Islet of Langerhans (tissue), 1 donor: ENCODE results near the gene SECISBP2.

Experiments
- FAIRE-seq: peaks from one replicate; lab custom pipeline; 2011; peaks lifted over from hg19 to GRCh38; lab: Jason Lieb, UNC

The SECISBP2 gene

GRCh38 chr9:89383030-89383720 lies 64.9 kb downstream of the SECISBP2 start:
- no peak for FAIRE-seq

GRCh38 chr9:89383721-89384300 lies 65.5 kb downstream of the SECISBP2 start:
- FAIRE-seq: no peak

DNA sequence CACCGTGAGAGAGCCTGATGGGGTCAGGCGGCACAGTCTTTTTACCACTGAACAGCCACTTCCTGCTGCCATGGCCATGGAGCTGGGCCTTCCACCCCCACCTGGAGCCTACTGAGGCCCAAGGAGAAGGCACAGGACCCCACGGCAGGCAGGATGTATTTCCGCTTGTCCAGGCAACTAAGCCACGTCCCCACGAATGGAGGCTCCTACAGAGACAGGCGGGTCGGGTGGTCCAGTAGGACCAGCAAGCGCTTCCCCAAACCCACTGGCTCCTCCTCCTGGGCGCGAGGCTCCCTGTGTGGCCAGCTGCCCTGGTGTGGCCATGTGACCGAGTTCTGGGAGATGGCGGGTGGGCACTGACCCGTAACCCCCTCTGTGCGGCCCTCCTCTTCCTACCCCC lies 66.5 kb downstream of the SECISBP2 start:
- FAIRE-seq: no peak

DNA sequence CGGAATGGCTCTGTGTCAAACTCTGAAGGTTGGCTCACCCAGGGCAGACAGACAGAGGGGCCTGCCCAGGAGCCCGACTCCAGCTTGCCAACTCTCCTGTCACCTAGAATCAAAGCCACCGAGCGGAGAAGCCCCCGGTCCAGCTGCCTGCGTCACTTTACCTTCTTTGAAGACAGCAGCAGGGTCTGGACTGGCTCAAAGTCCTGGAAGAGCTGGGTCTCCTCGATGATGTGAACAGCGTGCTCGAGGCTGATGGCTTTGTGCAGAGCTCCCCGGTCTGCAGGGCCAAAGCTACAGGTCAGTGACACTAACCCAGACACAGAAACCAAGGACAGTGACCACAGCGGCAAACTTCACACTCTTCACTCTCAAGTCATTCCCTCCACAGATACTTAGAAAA lies 67.9 kb downstream of the SECISBP2 start:
- FAIRE-seq: no peak

GRCh38 chr9:89386797-89387196 lies 68.5 kb downstream of the SECISBP2 start:
- no peak for FAIRE-seq

GRCh38 chr9:89387197-89387849 lies 69.0 kb downstream of the SECISBP2 start:
- no peak for FAIRE-seq

DNA sequence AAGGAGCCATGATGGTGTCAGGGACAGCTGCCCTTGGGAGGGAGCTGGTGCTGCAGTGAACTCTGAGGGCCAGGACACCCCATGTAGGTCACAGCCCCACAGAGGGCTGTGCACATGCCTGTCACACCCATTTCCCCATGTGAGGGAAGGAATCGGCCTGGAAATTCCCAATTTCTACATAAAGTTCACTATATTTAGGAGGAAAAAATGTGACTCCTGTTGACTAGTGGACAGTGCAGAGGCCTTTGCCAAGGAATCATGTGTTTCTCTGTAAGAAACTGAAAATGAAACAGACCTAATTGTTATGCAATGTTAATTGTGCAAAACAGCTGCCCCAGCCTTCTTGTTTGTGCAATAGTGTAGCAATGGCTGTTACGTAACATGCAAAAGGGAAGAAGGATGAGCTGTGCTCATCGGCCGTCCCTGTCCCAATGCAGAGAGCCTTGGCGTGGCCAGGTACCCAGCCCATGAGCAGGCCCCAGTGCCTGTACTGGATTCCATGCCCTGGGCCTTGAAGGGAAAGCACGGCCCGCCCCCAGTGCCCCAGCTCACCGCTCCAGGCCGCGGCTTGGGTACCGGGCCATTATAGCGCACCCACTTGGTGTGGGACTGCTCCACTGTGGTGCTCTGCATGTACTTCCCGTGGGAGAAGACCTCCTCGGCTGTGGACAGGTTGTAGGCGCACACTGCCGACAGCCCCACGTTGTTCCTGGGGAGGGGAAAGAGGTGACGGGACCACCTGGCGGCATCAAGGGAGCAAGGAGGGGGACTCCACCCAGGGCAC lies 70.0 kb downstream of the SECISBP2 start:
- no peak for FAIRE-seq

DNA sequence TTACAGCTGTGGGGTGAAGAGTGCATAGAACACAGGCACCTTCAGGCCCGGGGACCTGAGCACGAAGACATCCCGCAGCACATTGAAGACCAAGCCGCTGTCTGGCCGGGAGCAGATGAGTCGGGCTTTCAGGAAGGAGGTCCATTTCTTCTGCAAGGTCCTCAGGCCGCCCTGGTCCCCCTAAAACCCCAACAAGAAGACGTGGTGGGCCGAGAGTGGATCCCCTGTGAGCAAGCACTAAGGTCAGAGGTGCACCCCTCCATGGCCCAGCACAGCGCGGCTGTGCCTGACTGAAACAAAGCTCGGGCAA lies 70.5 kb downstream of the SECISBP2 start:
- no peak for FAIRE-seq

DNA sequence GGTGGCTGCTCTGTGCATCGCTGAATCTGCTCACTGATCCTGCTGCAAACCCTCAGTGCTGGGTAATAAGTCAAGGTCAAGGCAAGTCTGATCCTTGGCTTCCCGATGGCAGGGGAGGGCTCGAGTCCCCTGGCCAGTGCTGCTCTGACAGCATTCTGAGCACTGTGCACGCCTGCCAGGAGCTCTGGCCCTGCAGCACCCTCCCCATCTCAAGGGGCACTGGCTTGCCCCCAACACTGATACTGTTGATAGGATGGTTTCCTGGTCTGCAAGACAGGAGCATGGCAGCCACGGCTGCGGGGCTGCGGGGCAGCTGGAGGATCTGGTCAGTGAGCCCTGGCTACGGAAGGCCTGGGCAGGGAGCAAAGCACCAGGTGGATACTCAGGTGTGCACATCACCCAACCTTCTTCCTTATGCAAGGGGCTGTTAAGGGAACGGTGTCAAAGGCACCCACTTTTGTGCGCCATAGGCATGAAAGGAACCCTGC lies 71.8 kb downstream of the SECISBP2 start:
- no peak for FAIRE-seq

DNA sequence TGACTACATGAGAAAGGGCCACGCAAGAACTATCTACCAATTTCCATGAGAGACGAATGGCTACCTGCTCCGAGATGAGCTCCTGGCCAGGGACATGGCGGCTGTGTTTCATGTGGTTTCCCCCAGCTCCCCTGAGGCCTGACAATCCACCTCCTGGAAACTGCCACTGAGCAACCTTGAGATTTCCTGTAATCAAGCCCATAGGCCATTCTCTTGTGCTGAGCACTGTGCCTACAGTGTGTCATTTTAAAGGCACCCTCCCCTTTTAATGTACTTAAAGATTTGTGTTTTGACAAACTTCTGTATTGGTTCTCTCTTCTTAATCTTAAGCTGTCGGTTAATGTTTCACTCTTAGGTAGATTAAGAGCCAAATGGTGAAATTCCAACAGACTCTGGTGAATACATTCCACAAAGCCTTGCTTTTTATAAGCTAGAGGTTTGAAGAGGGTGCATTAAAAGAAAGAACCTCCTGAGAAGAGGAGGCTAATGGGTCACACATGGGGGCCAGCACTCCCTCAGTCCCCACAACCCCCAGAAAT lies 72.3 kb downstream of the SECISBP2 start:
- FAIRE-seq: no peak

- no peak for FAIRE-seq
These were observed 73.3 kb downstream of the SECISBP2 start for GRCh38 chr9:89391585-89391984.

GRCh38 chr9:89394412-89394811 lies 76.1 kb downstream of the SECISBP2 start:
- no peak for FAIRE-seq

DNA sequence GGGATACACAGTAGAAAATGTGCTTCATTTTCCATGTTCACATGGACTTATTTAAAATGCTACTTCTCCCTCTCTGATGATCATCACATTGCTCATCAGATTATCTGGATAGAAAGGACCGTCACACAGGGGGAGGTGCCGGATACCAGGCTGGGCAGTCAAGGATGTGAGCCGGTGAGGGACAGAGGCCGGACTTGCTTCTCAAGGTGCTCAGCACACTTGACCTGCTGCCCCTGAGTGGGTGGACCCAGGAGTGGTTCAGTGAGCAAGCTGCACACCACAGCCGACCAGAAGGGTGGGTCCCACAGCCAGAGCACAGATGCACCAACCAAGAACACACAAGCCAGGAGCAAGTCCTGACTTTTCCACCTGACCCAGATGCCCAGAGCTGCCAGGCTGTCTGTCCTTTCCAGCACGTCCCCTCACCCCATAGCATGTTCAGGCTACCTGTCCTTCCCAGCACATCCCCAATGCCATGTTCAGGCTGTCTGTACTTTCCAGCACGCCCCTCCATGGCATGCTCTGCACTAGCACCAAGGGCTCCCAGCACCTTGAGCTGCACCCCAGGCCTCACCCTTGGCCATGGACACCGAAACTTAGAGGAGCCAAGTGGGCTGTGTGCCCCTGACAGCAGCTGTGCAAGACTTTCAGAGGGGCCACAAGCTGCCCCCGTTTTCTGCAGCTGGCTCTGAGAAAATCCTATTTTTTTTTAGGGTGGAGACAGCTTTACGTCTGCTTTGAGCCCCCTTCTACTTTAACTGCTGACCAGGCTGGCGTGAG lies 77.8 kb downstream of the SECISBP2 start:
- FAIRE-seq: no peak

DNA sequence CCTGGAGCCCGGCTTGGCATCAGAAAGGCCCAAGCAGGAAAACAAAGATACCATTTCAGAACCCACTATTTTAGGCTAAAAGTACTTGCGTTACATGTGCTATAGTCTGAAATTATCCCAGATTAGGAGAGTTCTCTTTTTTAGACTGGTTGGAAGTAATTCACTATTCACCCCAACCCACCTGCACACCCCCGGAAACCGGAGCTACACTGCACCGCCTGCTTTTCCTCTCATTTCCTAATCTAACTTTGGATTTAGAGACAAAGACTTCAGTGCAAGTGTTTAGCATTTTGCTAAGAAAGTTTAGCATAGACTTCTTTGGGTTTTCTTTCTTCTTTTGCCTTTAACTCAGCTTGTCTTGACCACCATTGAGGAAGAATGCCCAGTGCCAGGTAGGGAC lies 79.2 kb downstream of the SECISBP2 start:
- FAIRE-seq: no peak

DNA sequence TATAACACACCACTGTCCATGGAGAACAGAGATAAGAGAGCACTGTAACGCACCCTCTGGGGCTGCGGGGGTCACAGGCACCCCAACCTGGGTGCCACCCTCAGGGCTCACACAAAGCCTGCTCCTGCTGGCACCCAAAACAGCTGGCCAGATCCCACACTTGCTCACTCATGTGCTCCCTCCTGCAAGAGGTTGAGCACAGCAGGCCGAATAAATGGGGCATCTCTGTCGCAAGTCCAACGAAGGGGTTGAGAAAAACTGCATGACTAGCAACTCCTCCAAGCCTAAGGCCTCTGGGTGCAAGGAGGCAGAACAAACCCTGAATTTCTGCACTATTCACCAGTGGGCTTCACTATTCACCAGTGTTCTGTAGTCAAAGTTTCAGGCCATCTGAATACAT lies 80.3 kb downstream of the SECISBP2 start:
- FAIRE-seq: no peak

DNA sequence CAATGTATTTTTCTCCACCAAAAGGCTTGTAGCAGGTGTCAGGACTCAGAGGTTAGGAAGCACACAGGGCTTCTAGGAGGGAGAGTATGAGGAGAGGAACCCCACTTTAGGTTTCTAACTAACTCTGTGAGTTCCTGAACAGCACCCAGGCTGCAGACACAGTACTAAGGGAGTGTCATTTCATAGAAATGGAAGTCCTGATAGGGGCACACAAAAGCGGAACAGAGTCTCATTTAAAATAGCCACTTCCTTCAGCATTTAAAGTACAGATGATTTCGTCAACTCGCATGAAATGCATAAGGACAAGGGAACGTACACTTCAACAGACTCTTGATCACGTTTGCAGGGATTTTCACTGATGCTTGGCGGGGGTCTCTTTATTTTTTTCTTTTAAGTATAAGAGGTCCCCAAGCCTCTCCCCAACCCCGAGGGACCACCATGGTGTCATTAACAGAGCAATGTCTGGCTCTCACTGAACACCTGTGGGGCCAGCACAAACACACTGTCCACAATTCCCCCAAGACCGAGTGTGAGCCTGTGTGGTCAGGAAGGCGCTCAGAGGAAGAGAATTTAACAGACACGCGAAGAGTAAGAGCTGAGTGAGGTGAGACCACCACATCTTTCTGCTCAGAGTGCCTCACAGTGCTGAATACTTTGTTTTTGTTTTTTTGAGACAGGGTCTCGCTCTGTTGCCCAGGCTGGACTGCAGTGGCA lies 82.3 kb downstream of the SECISBP2 start:
- FAIRE-seq: no peak

GRCh38 chr9:89402695-89403427 lies 84.6 kb downstream of the SECISBP2 start:
- FAIRE-seq: no peak

DNA sequence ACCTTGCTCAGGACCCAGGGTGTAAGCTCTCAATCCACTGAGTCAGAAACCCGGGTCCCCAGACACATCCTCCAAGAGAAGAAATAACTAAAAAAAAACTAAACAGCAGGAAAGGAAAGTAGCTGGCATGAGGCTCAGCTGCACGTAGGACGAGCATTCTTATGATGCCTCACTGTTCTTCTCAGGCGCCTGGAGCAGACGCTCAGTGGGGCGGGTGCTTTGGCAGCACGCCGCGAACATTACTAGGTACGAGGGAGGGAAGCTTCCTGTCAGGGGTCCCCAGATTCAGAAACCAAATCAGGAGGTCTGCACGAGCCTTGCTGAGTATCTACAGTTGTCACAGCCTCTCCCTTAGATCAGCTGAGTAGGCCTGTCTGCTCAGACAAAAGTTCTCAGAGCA lies 85.8 kb downstream of the SECISBP2 start:
- no peak for FAIRE-seq

GRCh38 chr9:89405826-89406225 lies 87.5 kb downstream of the SECISBP2 start:
- no peak for FAIRE-seq

- no peak for FAIRE-seq
These were observed 88.8 kb downstream of the SECISBP2 start for GRCh38 chr9:89407070-89407469.
